ENCODE data around the gene CTNND2.

The CTNND2 gene

GRCh38 chr5:11596185-11596584, 308.1 kb downstream of the CTNND2 start (continued):
- TF ChIP-seq ZNF518A (tag by site-specific recombination; conservative IDR thresholded peaks at IDR 0.05; ENCODE audit: low read depth) (no peak), MEIS1 (CRISPR knock-in tag; IDR thresholded peaks at IDR 0.05; ENCODE audit: borderline replicate concordance) (no peak)

- no peak for TF ChIP-seq ZNF354C (tag by site-specific recombination; IDR thresholded peaks at IDR 0.05; ENCODE audit: borderline replicate concordance, low read depth)
- no peak for TF ChIP-seq ZSCAN16 (tag by site-specific recombination; IDR thresholded peaks at IDR 0.05)
- no peak for TF ChIP-seq ZNF112 (tag by site-specific recombination; IDR thresholded peaks at IDR 0.05)
- ChIA-PET CTCF (interaction anchor here (1.6 kb wide), 1 partner anchor 10 kb away, joined by 3 read pairs; no protein-coding TSS in a partner anchor), POLR2A (no interaction called here)
- H3K27ac ChIP-seq (ENCODE audit: extremely low read depth, low read depth, low read length), result no peak overlapping the region
- H3K4me3 ChIP-seq (ENCODE audit: low read depth, low read length), result no peak overlapping the region
- H3K4me1 ChIP-seq (ENCODE audit: control insufficient read depth, insufficient read depth, low read length), result no peaks in the 10 kb centered on the region
- H3K9me3 ChIP-seq (ENCODE audit: control insufficient read depth, insufficient read depth, low read depth, low read length), result no peaks in the 10 kb centered on the region
- H3K36me3 ChIP-seq (ENCODE audit: control insufficient read depth in 2 of 2, insufficient read depth in 1 of 2, low read length in 2 of 2), result no peaks in the 10 kb centered on the region
Observed at GRCh38 chr5:11595045-11595444, 309.2 kb downstream of the CTNND2 start.

- CTCF ChIA-PET, result interaction anchor here (1.6 kb wide), 1 partner anchor 9 kb away, joined by 3 read pairs; no protein-coding TSS in a partner anchor
- no peak for TF ChIP-seq ZBTB7A (tag by site-specific recombination; IDR thresholded peaks at IDR 0.05; ENCODE audit: low read depth)
- TF ChIP-seq ZNF701 (tag by site-specific recombination; IDR thresholded peaks at IDR 0.05), result no peak
- no peak for TF ChIP-seq GLIS1 (tag by site-specific recombination; IDR thresholded peaks at IDR 0.05)
- no peak for TF ChIP-seq ZNF677 (tag by site-specific recombination; IDR thresholded peaks at IDR 0.05)
- TF ChIP-seq ZBTB17 (tag by site-specific recombination; IDR thresholded peaks at IDR 0.05), result no peak
- TF ChIP-seq ELK4 (IDR thresholded peaks at IDR 0.05; ENCODE audit: borderline replicate concordance, low read depth, low read length), result no peak
- no peak for TF ChIP-seq ZNF433 (tag by site-specific recombination; IDR thresholded peaks at IDR 0.05; ENCODE audit: low read depth)
- TF ChIP-seq MEIS1 (CRISPR knock-in tag; IDR thresholded peaks at IDR 0.05; ENCODE audit: borderline replicate concordance), result no peak
- TF ChIP-seq ZNF341 (tag by site-specific recombination; IDR thresholded peaks at IDR 0.05; ENCODE audit: low read depth), result no peak
- no peak for TF ChIP-seq KLF16 (tag by site-specific recombination; IDR thresholded peaks at IDR 0.05)
- no peak for TF ChIP-seq ZNF76 (tag by site-specific recombination; IDR thresholded peaks at IDR 0.05; ENCODE audit: borderline replicate concordance, low read depth)
- TF ChIP-seq ZBTB20 (tag by site-specific recombination; IDR thresholded peaks at IDR 0.05), result no peak
- no peak for TF ChIP-seq ZNF280C (tag by site-specific recombination; IDR thresholded peaks at IDR 0.05)
- no peak for TF ChIP-seq CTCF (tag by site-specific recombination; IDR thresholded peaks at IDR 0.05)
- TF ChIP-seq ZNF239 (tag by site-specific recombination; IDR thresholded peaks at IDR 0.05), result no peak
- TF ChIP-seq ZNF214 (tag by site-specific recombination; IDR thresholded peaks at IDR 0.05; ENCODE audit: borderline replicate concordance), result no peak
- TF ChIP-seq ZNF324 (tag by site-specific recombination; IDR thresholded peaks at IDR 0.05), result no peak
- Histone ChIP-seq H3K4me3 (ENCODE audit: low read depth, low read length) (no peak overlapping the region), H3K27ac (ENCODE audit: extremely low read depth, low read depth, low read length) (no peak overlapping the region), H3K9me3 (ENCODE audit: control insufficient read depth, insufficient read depth, low read depth, low read length) (no peaks in the 10 kb centered on the region), H3K36me3 (ENCODE audit: control insufficient read depth in 2 of 2, insufficient read depth in 1 of 2, low read length in 2 of 2) (no peaks in the 10 kb centered on the region), H3K4me1 (ENCODE audit: control insufficient read depth, insufficient read depth, low read length) (no peaks in the 10 kb centered on the region)
- POLR2A ChIA-PET, result no interaction called here
Observed at GRCh38 chr5:11594021-11594420, 310.2 kb downstream of the CTNND2 start.
